HL-60 (cell line): ENCODE measurements around the gene PEX5.

Experiments used
- GABPA ChIP-seq: IDR thresholded peaks from 2 replicates; pipeline ENCODE4 v1.6.1; 2012; ENCODE audit warnings: low read depth
- POLR2AphosphoS5 ChIP-seq: IDR thresholded peaks from 2 replicates; pipeline ENCODE4 v1.6.1; 2012; ENCODE audit warnings: low read depth
- SPI1 ChIP-seq: IDR thresholded peaks from 2 replicates; pipeline ENCODE4 v1.6.1; 2012; ENCODE audit warnings: low read depth, mild to moderate bottlenecking, borderline replicate concordance
- TF ChIP-seq, protein P1 (sequence below): IDR thresholded peaks from one replicate; pipeline ENCODE4 v1.5.1; 2011; ENCODE audit warnings: low read length, control low read depth, inconsistent platforms; ENCODE audit not compliant: insufficient read depth
- TF ChIP-seq, protein P2 (sequence below): IDR thresholded peaks from 2 replicates; pipeline ENCODE4 v1.6.1; 2012; ENCODE audit warnings: low read depth; ENCODE audit not compliant: insufficient replicate concordance

DNA sequence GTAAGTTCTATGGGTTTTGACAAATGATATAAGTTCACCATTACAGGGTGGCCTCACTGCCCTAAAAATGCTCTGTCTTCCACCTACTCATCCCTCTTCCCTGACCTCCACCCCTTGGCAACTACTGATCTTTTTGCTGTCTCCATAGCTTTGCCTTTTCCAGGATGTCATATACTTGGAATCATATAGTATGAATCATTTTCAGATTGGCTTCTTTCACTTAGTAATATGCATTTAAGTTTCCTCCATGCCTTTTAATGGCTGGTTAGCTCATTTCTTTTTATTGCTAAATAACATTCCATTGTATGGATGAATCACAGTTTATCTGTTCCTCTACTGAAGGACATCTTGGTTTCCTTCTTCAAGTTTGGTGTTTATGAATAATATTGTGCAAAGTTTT is 14.0 kb upstream of the PEX5 start:
- TF ChIP-seq, protein P1, sequence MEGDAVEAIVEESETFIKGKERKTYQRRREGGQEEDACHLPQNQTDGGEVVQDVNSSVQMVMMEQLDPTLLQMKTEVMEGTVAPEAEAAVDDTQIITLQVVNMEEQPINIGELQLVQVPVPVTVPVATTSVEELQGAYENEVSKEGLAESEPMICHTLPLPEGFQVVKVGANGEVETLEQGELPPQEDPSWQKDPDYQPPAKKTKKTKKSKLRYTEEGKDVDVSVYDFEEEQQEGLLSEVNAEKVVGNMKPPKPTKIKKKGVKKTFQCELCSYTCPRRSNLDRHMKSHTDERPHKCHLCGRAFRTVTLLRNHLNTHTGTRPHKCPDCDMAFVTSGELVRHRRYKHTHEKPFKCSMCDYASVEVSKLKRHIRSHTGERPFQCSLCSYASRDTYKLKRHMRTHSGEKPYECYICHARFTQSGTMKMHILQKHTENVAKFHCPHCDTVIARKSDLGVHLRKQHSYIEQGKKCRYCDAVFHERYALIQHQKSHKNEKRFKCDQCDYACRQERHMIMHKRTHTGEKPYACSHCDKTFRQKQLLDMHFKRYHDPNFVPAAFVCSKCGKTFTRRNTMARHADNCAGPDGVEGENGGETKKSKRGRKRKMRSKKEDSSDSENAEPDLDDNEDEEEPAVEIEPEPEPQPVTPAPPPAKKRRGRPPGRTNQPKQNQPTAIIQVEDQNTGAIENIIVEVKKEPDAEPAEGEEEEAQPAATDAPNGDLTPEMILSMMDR: no peak
- no peak for TF ChIP-seq POLR2AphosphoS5
- no peak for TF ChIP-seq GABPA
- no peak for TF ChIP-seq SPI1
- TF ChIP-seq, protein P2, sequence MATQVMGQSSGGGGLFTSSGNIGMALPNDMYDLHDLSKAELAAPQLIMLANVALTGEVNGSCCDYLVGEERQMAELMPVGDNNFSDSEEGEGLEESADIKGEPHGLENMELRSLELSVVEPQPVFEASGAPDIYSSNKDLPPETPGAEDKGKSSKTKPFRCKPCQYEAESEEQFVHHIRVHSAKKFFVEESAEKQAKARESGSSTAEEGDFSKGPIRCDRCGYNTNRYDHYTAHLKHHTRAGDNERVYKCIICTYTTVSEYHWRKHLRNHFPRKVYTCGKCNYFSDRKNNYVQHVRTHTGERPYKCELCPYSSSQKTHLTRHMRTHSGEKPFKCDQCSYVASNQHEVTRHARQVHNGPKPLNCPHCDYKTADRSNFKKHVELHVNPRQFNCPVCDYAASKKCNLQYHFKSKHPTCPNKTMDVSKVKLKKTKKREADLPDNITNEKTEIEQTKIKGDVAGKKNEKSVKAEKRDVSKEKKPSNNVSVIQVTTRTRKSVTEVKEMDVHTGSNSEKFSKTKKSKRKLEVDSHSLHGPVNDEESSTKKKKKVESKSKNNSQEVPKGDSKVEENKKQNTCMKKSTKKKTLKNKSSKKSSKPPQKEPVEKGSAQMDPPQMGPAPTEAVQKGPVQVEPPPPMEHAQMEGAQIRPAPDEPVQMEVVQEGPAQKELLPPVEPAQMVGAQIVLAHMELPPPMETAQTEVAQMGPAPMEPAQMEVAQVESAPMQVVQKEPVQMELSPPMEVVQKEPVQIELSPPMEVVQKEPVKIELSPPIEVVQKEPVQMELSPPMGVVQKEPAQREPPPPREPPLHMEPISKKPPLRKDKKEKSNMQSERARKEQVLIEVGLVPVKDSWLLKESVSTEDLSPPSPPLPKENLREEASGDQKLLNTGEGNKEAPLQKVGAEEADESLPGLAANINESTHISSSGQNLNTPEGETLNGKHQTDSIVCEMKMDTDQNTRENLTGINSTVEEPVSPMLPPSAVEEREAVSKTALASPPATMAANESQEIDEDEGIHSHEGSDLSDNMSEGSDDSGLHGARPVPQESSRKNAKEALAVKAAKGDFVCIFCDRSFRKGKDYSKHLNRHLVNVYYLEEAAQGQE: no peak
